ENCODE results near the gene MYH14. TPM values are rescaled to one million over a fixed set of nuclear protein-coding genes. Genes with fewer than 3 reads are reported as not detected.

MYH14 gene
- total RNA-seq, 1 donor from 2014 or later = 23.8 TPM

DNA sequence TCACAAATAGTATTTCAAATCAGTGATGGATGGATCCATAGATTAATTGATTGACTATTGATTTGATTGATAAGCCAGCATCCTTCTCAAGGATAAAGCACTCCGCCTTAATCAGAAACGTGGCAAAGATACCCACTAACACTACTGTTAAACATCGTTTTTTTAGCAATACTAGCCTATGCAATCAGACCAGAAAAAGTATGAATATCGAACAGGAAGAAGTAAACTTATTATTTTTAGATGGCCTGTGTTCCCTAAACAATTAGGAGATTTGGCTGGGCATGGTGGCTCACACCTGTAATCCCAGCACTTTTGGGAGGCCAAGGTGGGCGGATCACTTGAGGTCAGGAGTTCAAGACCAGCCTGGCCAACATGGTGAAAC lies 49.5 kb downstream of the MYH14 start:
- TF ChIP-seq, protein P1, sequence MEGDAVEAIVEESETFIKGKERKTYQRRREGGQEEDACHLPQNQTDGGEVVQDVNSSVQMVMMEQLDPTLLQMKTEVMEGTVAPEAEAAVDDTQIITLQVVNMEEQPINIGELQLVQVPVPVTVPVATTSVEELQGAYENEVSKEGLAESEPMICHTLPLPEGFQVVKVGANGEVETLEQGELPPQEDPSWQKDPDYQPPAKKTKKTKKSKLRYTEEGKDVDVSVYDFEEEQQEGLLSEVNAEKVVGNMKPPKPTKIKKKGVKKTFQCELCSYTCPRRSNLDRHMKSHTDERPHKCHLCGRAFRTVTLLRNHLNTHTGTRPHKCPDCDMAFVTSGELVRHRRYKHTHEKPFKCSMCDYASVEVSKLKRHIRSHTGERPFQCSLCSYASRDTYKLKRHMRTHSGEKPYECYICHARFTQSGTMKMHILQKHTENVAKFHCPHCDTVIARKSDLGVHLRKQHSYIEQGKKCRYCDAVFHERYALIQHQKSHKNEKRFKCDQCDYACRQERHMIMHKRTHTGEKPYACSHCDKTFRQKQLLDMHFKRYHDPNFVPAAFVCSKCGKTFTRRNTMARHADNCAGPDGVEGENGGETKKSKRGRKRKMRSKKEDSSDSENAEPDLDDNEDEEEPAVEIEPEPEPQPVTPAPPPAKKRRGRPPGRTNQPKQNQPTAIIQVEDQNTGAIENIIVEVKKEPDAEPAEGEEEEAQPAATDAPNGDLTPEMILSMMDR (conservative IDR thresholded peaks at IDR 0.05; ENCODE audit: low read depth, low read length) = no peak
- H3K4me3 ChIP-seq (ENCODE audit: low read depth, low read length) = no peak overlapping the region
- DNase-seq (ENCODE audit: low read depth) = no peak

DNA sequence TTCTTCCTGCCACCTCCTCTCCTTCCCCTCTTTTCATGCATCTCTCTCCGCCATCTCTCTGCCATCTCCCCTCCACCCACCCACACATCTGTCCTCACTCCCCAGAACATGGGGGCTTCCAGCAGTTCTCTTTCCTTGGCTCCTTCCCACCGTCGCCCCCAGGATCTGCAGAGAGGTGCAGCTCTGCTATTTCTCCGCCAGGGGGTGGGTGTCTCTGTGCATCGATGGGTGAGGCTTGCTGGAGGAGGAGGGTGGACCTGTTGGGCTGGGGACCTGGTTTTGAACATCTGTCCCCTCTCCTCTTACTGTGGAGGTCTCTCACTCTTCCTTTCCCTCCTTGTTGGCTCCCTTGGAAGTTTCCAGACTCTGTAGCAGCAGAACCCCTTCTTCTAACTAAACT lies 51.7 kb downstream of the MYH14 start:
- DNase-seq (ENCODE audit: low read depth) = no peak
- H3K4me3 ChIP-seq (ENCODE audit: low read depth, low read length) = no peak overlapping the region
- TF ChIP-seq, protein P1 (conservative IDR thresholded peaks at IDR 0.05; ENCODE audit: low read depth, low read length) = no peak

DNA sequence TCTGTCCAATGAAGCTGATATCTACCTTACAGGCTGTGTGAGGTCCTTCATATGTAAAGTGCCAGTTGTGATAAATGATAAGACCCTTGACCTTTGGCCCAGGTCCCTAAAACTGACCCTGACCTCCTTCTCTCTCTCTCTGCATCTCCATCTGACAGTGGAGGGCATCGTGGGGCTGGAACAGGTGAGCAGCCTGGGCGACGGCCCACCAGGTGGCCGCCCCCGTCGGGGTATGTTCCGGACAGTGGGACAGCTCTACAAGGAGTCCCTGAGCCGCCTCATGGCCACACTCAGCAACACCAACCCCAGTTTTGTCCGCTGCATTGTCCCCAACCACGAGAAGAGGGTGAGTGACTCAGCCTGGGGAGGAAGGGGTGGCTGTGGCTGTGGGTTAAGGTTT lies 53.7 kb downstream of the MYH14 start:
- TF ChIP-seq, protein P1 (conservative IDR thresholded peaks at IDR 0.05; ENCODE audit: low read depth, low read length) = no peak
- no peak for DNase-seq (ENCODE audit: low read depth)
- H3K4me3 ChIP-seq (ENCODE audit: low read depth, low read length) = no peak overlapping the region

DNA sequence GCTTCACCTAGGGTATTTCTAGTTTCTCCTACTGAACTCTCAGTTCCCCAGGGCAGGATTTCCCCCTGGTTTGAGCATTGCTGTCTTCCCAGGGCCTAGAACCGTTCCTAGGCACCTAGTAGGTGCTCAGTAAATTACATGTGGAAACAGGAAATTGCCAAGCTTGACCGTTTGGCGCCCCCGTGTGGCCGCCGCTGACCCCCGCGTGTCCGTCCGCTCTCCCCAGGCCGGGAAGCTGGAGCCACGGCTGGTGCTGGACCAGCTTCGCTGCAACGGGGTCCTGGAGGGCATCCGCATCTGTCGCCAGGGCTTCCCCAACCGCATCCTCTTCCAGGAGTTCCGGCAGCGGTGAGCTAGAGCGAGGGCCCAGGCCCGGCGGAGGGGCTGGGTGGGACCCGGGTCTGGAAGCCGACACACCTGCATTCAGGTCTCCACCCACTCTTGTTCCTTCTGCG lies 55.5 kb downstream of the MYH14 start:
- DNase-seq (ENCODE audit: low read depth) = no peak
- TF ChIP-seq, protein P1 (conservative IDR thresholded peaks at IDR 0.05; ENCODE audit: low read depth, low read length) = peak; percentile 43
- H3K4me3 ChIP-seq (ENCODE audit: low read depth, low read length) = no peak overlapping the region

DNA sequence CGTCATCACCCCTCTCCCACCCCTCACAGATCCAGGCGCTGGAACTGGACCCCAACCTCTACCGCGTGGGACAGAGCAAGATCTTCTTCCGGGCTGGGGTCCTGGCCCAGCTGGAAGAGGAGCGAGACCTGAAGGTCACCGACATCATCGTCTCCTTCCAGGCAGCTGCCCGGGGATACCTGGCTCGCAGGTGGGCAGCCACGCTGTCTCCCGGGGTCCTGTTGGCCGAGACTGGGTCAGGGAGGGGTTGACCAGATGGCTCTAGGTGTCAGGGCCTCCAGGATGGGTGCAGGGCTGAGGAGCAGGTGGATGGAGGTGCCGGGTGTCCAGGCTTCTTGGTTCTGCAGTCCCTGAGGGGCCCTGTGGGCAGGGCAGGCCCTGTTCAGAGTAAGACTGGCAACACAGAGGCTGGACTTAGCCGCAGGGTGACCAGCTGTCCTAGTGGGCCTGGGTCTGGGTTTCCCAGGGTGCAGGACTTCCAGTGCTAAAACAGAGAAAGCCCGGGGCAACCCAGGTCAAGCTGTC lies 58.1 kb downstream of the MYH14 start:
- TF ChIP-seq, protein P1 (conservative IDR thresholded peaks at IDR 0.05; ENCODE audit: low read depth, low read length) = no peak
- no peak overlapping the region for H3K4me3 ChIP-seq (ENCODE audit: low read depth, low read length)
- no peak for DNase-seq (ENCODE audit: low read depth)

DNA sequence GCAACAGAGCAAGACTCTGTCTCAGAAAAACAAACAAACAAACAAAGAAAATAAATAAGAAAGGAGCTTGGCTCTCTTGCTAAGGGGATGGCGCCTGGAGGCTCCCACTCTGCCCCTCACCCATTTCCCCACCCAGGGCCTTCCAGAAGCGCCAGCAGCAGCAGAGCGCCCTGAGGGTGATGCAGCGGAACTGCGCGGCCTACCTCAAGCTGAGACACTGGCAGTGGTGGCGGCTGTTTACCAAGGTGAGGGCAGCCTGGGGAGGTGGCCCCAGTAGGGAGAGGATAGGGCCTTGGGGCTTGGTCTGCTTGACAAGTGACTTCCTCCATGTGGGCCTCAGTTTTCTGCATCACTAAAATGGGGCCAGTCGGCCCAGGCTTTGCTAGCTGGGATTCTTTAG lies 59.8 kb downstream of the MYH14 start:
- no peak overlapping the region for H3K4me3 ChIP-seq (ENCODE audit: low read depth, low read length)
- no peak for DNase-seq (ENCODE audit: low read depth)
- TF ChIP-seq, protein P1 (conservative IDR thresholded peaks at IDR 0.05; ENCODE audit: low read depth, low read length) = no peak

DNA sequence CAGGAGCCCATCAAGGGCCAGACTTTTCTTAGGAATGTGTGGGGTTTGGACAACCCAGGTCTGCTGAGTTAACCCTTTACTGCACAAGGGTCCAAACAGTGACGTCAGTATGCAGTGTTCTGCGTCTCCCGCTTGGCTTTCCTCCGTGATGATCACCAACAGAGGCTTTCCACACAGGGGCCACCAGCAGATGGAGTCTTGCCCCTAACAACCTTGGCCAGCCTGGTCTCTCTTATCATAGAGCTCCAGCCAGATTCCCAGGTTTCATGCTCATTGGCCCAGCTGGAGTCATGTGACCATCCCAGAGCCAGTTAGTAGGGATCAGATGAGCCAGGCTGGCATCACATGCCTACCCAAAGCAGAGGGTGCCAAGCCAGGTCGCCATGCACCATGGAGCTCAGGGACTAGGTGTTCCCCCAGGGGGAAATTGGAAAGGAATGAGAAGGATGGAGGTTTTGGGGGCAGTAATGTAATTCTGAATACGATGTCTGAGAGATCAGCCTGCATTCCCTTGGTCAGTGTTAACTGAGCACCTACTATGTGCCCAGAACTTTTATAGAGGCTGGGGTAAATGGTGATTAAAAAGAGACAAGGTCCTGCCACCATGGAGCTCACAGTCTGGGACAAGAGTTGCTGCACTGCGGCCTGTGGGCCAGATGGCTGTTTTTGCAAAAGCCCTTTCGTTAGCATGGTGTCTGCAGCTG lies 61.2 kb downstream of the MYH14 start:
- H3K4me3 ChIP-seq (ENCODE audit: low read depth, low read length) = no peak overlapping the region
- DNase-seq (ENCODE audit: low read depth) = no peak
- TF ChIP-seq, protein P1 (conservative IDR thresholded peaks at IDR 0.05; ENCODE audit: low read depth, low read length) = no peak

All from epithelial cell of proximal tubule (primary cell).